Esophagus (tissue), 2 donors: ENCODE results near the gene KMT2B. TPM values are rescaled to one million over a fixed set of nuclear protein-coding genes. Genes with fewer than 3 reads are reported as not detected.

ENCODE experiments used
- H3K27ac ChIP-seq, 2 donors: one replicate each; pipeline ENCODE4 v1.5.1; 2013; ENCODE audit warnings: low read depth in 2 of 2, mild to moderate bottlenecking in 2 of 2, inconsistent platforms in 1 of 2, low read length in 1 of 2, moderate library complexity in 1 of 2
- H3K27me3 ChIP-seq, 2 donors: one replicate each; pipeline ENCODE4 v1.6.1; 2013; ENCODE audit warnings: low read length in 2 of 2, control low read depth in 1 of 2, mild to moderate bottlenecking in 1 of 2; ENCODE audit not compliant: insufficient read depth in 2 of 2, control insufficient read depth in 1 of 2
- H3K36me3 ChIP-seq, 2 donors: one replicate each; pipeline ENCODE4 v1.6.1; 2013; ENCODE audit warnings: low read length in 1 of 2; ENCODE audit not compliant: control insufficient read depth in 2 of 2, insufficient read depth in 2 of 2
- H3K4me1 ChIP-seq, 2 donors: one replicate each; pipeline ENCODE4 v1.6.1; 2013; ENCODE audit warnings: low read length in 1 of 2; ENCODE audit not compliant: control insufficient read depth in 2 of 2, insufficient read depth in 2 of 2
- H3K4me3 ChIP-seq, 2 donors: one replicate each; pipeline ENCODE4 v1.5.1; 2013; ENCODE audit warnings: low read length in 2 of 2, mild to moderate bottlenecking in 2 of 2, low read depth in 1 of 2, moderate library complexity in 1 of 2
- H3K9me3 ChIP-seq, 2 donors: one replicate each; pipeline ENCODE4 v1.6.1; 2013; ENCODE audit warnings: mild to moderate bottlenecking in 2 of 2, low read depth in 1 of 2, low read length in 1 of 2, moderate library complexity in 1 of 2; ENCODE audit not compliant: control insufficient read depth in 2 of 2, insufficient read depth in 1 of 2
- WGBS, 2 donors: extraction: QIAGEN DNeasy Blood & Tissue Kit; methylation state at CpG; one replicate each; pipeline ENCODE4 v1.1.7; 2013; 5-methylcytosine and 5-hydroxymethylcytosine counted together
- polyA plus RNA-seq, 2 donors: library from polyadenylated mRNA; stranded (reverse); fragments of 200-250 nt; gene quantifications; one replicate each; pipeline ENCODE4 v1.2.3, GENCODE V29; 2013
- donor health status: healthy with polysubstance abuse.
- donor health status: Bipolar disorder and iron deficiency.

Gene KMT2B
- polyA plus RNA-seq, 2 donors: 21.5 to 33.8 TPM

DNA sequence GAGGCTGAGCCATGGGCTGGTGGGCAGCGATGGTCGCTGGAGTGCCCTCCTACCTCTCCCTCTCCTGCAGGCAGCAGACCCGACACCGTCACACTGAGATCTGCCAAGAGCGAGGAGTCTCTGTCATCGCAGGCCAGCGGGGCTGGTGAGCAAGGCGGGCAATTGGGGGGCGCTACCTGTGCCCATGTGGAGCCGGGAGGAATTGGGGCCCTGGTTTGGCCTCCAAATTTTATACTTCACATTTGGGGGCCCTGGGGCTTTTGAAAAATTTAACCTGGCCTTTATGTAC lies 67.5 kb downstream of the KMT2B start:
- 90 to 92% methylated on average over 10 of the region's 10 CpGs for WGBS, 2 donors
- H3K4me3 ChIP-seq: no peak overlapping the region
- H3K36me3 ChIP-seq: peaks cover 0 to 16% of the 10 kb centered on the region in 2 donors

DNA sequence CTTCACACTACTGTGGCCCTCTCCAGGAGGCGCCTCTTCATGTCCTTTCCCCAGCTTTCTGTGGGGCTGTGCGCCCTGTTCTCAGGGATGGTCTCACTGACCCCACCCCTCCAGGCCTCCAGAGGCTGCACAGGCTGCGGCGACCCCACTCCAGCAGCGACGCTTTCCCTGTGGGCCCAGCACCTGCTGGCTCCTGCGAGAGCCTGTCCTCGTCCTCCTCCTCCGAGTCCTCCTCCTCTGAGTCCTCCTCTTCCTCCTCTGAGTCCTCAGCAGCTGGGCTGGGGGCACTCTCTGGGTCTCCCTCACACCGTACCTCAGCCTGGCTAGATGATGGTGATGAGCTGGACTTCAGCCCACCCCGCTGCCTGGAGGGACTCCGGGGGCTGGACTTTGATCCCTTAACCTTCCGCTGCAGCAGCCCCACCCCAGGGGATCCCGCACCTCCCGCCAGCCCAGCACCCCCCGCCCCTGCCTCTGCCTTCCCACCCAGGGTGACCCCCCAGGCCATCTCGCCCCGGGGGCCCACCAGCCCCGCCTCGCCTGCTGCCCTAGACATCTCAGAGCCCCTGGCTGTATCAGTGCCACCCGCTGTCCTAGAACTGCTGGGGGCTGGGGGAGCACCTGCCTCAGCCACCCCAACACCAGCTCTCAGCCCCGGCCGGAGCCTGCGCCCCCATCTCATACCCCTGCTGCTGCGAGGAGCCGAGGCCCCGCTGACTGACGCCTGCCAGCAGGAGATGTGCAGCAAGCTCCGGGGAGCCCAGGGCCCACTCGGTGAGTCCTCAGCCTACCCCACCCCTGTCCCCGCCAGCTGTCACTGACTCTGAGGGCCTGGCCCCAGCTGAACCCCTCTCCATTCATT lies 68.7 kb downstream of the KMT2B start:
- 85 to 91% methylated on average over 29 to 31 of the region's 31 CpGs for WGBS, 2 donors
- H3K9me3 ChIP-seq: no peaks in the 10 kb centered on the region
- no peak overlapping the region for H3K4me3 ChIP-seq
- peaks cover 0 to 8% of the 10 kb centered on the region in 2 donors for H3K36me3 ChIP-seq
- H3K27me3 ChIP-seq: no peaks in the 10 kb centered on the region
- H3K27ac ChIP-seq: no peak overlapping the region
- H3K4me1 ChIP-seq: peaks cover 0 to 2% of the 10 kb centered on the region in 2 donors

More for the DNA sequence above, 67.5 kb downstream of the KMT2B start:
- no peaks in the 10 kb centered on the region for H3K9me3 ChIP-seq
- no peaks in the 10 kb centered on the region for H3K27me3 ChIP-seq
- peaks cover 0 to 2% of the 10 kb centered on the region in 2 donors for H3K4me1 ChIP-seq
- no peak overlapping the region for H3K27ac ChIP-seq

DNA sequence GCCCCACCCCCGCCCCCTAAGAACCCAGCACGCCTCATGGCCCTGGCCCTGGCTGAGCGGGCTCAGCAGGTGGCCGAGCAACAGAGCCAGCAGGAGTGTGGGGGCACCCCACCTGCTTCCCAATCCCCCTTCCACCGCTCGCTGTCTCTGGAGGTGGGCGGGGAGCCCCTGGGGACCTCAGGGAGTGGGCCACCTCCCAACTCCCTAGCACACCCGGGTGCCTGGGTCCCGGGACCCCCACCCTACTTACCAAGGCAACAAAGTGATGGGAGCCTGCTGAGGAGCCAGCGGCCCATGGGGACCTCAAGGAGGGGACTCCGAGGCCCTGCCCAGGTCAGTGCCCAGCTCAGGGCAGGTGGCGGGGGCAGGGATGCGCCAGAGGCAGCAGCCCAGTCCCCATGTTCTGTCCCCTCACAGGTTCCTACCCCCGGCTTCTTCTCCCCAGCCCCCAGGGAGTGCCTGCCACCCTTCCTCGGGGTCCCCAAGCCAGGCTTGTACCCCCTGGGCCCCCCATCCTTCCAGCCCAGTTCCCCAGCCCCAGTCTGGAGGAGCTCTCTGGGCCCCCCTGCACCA lies 69.5 kb downstream of the KMT2B start:
- Histone ChIP-seq H3K36me3 (peaks cover 0 to 5% of the 10 kb centered on the region in 2 donors), H3K4me1 (peaks cover 0 to 2% of the 10 kb centered on the region in 2 donors), H3K4me3 (no peak overlapping the region), H3K9me3 (no peaks in the 10 kb centered on the region), H3K27me3 (no peaks in the 10 kb centered on the region), H3K27ac (no peak overlapping the region)
- 88 to 93% methylated on average over 13 to 15 of the region's 15 CpGs for WGBS, 2 donors

Other genes with a start within 250 kb of the KMT2B start
- gene KRTDAP, start 227.5 kb upstream of the KMT2B start, polyA plus RNA-seq: 100 to 1,000 TPM; 109 to 238 TPM
- 100 to 1,000 TPM; 223 to 315 TPM for gene DMKN, start 204.4 kb upstream of the KMT2B start, polyA plus RNA-seq
- 1,000 to 10,000 TPM in 1 of 2 donors, 100 to 1,000 TPM in 1; 453 to 1,191 TPM for gene SBSN, start 189.7 kb upstream of the KMT2B start, polyA plus RNA-seq
- not detected for gene GAPDHS, start 184.5 kb upstream of the KMT2B start, polyA plus RNA-seq
- gene TMEM147, start 172.4 kb upstream of the KMT2B start, polyA plus RNA-seq: 100 to 1,000 TPM in 1 of 2 donors, 10 to 100 TPM in 1; 61.7 to 145 TPM
- gene ATP4A, start 154.3 kb upstream of the KMT2B start, polyA plus RNA-seq: under 1 TPM; 0.02 to 0.12 TPM
- not detected for gene PMIS2, start 131.8 kb upstream of the KMT2B start, polyA plus RNA-seq
- gene HAUS5, start 105.3 kb upstream of the KMT2B start, polyA plus RNA-seq: 10 to 100 TPM; 10.1 to 24.1 TPM
- gene RBM42, start 89.0 kb upstream of the KMT2B start, polyA plus RNA-seq: 10 to 100 TPM; 47.8 to 61.5 TPM
- 1 to 10 TPM; 3.4 to 5.6 TPM for gene ETV2, start 76.3 kb upstream of the KMT2B start, polyA plus RNA-seq
- 1,000 to 10,000 TPM; 1,022 to 1,339 TPM for gene COX6B1, start 69.7 kb upstream of the KMT2B start, polyA plus RNA-seq
- gene UPK1A, start 51.5 kb upstream of the KMT2B start, polyA plus RNA-seq: 10 to 100 TPM; 10.7 to 11.5 TPM
- under 1 TPM; 0.07 to 0.18 TPM for gene ZBTB32, start 13.4 kb upstream of the KMT2B start, polyA plus RNA-seq
- gene IGFLR1, start 24.4 kb downstream of the KMT2B start, polyA plus RNA-seq: 1 to 10 TPM; 4.3 to 5.1 TPM
- gene U2AF1L4, start 27.4 kb downstream of the KMT2B start, polyA plus RNA-seq: 10 to 100 TPM; 17.4 to 43.4 TPM
- gene PSENEN, start 27.6 kb downstream of the KMT2B start, polyA plus RNA-seq: 100 to 1,000 TPM in 1 of 2 donors, 10 to 100 TPM in 1; 62.5 to 128 TPM
- 10 to 100 TPM; 10.6 to 20.9 TPM for gene LIN37, start 30.6 kb downstream of the KMT2B start, polyA plus RNA-seq
- 10 to 100 TPM; 12.5 to 18.3 TPM for gene HSPB6, start 39.0 kb downstream of the KMT2B start, polyA plus RNA-seq
- 10 to 100 TPM in 1 of 2 donors, 1 to 10 TPM in 1; 5.5 to 13.8 TPM for gene PROSER3, start 40.2 kb downstream of the KMT2B start, polyA plus RNA-seq
- 10 to 100 TPM in 1 of 2 donors, 1 to 10 TPM in 1; 5.7 to 20.8 TPM for gene ARHGAP33, start 57.6 kb downstream of the KMT2B start, polyA plus RNA-seq
- not detected for gene PRODH2, start 94.8 kb downstream of the KMT2B start, polyA plus RNA-seq
- not detected for gene NPHS1, start 134.5 kb downstream of the KMT2B start, polyA plus RNA-seq
- gene KIRREL2, start 138.9 kb downstream of the KMT2B start, polyA plus RNA-seq: under 1 TPM in 1 of 2 donors, not detected in 1; 0.02 TPM
- 1 to 10 TPM in 1 of 2 donors, under 1 TPM in 1; 0.69 to 1.4 TPM for gene APLP1, start 150.6 kb downstream of the KMT2B start, polyA plus RNA-seq
- gene NFKBID, start 182.5 kb downstream of the KMT2B start, polyA plus RNA-seq: 1 to 10 TPM; 6.6 to 8.5 TPM
- gene HCST, start 184.5 kb downstream of the KMT2B start, polyA plus RNA-seq: 1 to 10 TPM; 6.2 to 6.7 TPM
- 10 to 100 TPM; 16.7 to 26.8 TPM for gene TYROBP, start 190.3 kb downstream of the KMT2B start, polyA plus RNA-seq
- 1 to 10 TPM; 4.9 to 5.0 TPM for gene LRFN3, start 218.4 kb downstream of the KMT2B start, polyA plus RNA-seq